Trophoblast cell (in vitro differentiated cells and primary cell): Measurements from ENCODE around the gene PON3.

ENCODE experiments used
- DNase-seq, 2 donors: peaks; one replicate each; pipeline ENCODE4 v3.0.0-alpha.2; 2016
- H2AFZ ChIP-seq: 2 replicates; pipeline ENCODE4 v1.6.1; 2013; ENCODE audit warnings: low read length, moderate library complexity, mild to moderate bottlenecking; ENCODE audit not compliant: insufficient read depth, poor library complexity
- H2AK5ac ChIP-seq: 2 replicates; pipeline ENCODE4 v1.6.1; 2013; ENCODE audit warnings: mild to moderate bottlenecking, low read length
- H2BK120ac ChIP-seq: 2 replicates; pipeline ENCODE4 v1.6.1; 2013; ENCODE audit warnings: low read length, mild to moderate bottlenecking, moderate library complexity; ENCODE audit not compliant: insufficient read depth, poor library complexity
- H2BK12ac ChIP-seq: 2 replicates; pipeline ENCODE4 v1.6.1; 2013; ENCODE audit warnings: mild to moderate bottlenecking, low read length, moderate library complexity
- H2BK5ac ChIP-seq: 2 replicates; pipeline ENCODE4 v1.6.1; 2013; ENCODE audit warnings: low read length, low read depth, moderate library complexity, mild to moderate bottlenecking; ENCODE audit not compliant: poor library complexity
- H3K14ac ChIP-seq: 2 replicates; pipeline ENCODE4 v1.6.1; 2013; ENCODE audit warnings: mild to moderate bottlenecking, low read length
- H3K18ac ChIP-seq: 2 replicates; pipeline ENCODE4 v1.6.1; 2013; ENCODE audit warnings: mild to moderate bottlenecking, low read length
- H3K23ac ChIP-seq: 2 replicates; pipeline ENCODE4 v1.6.1; 2013; ENCODE audit warnings: low read length
- H3K27ac ChIP-seq: 2 replicates; pipeline ENCODE4 v1.5.1; 2013; ENCODE audit warnings: low read depth, mild to moderate bottlenecking, inconsistent platforms, low read length, moderate library complexity
- H3K27me3 ChIP-seq: 2 replicates; pipeline ENCODE4 v1.6.1; 2013; ENCODE audit warnings: inconsistent platforms, mild to moderate bottlenecking, low read length, moderate library complexity; ENCODE audit not compliant: insufficient read depth
- H3K36me3 ChIP-seq, 2 experiments: 1 replicate in 1 of 2; 2 replicates in 1 of 2; pipeline ENCODE4 v1.6.1; 2013; ENCODE audit warnings: low read length in 2 of 2, mild to moderate bottlenecking in 2 of 2, moderate library complexity in 1 of 2; ENCODE audit not compliant: insufficient read depth in 2 of 2, control insufficient read depth in 1 of 2
- H3K4ac ChIP-seq: 2 replicates; pipeline ENCODE4 v1.6.1; 2013; ENCODE audit warnings: low read depth, mild to moderate bottlenecking, low read length, moderate library complexity
- H3K4me1 ChIP-seq, 2 experiments: 1 replicate in 1 of 2; 2 replicates in 1 of 2; pipeline ENCODE4 v1.6.1; 2013; ENCODE audit warnings: low read length in 2 of 2, mild to moderate bottlenecking in 2 of 2, moderate library complexity in 1 of 2; ENCODE audit not compliant: insufficient read depth in 2 of 2, control insufficient read depth in 1 of 2
- H3K4me2 ChIP-seq: 2 replicates; pipeline ENCODE4 v1.6.1; 2013; ENCODE audit warnings: inconsistent platforms, mild to moderate bottlenecking, low read length, moderate library complexity
- H3K4me3 ChIP-seq: 2 replicates; pipeline ENCODE4 v1.5.1; 2013; ENCODE audit warnings: mild to moderate bottlenecking, low read depth, low read length, inconsistent platforms
- H3K79me1 ChIP-seq: one replicate; pipeline ENCODE4 v1.6.1; 2013; ENCODE audit warnings: low read length
- H3K79me2 ChIP-seq: 2 replicates; pipeline ENCODE4 v1.6.1; 2013; ENCODE audit warnings: low read length, mild to moderate bottlenecking; ENCODE audit not compliant: control insufficient read depth, insufficient read depth, poor library complexity
- H3K9ac ChIP-seq: 2 replicates; pipeline ENCODE4 v1.6.1; 2013; ENCODE audit warnings: mild to moderate bottlenecking, low read length
- H3K9me3 ChIP-seq: 2 replicates; pipeline ENCODE4 v1.6.1; 2013; ENCODE audit warnings: low read depth, mild to moderate bottlenecking, control low read depth, inconsistent platforms, low read length; ENCODE audit not compliant: insufficient read depth
- H4K12ac ChIP-seq: 2 replicates; pipeline ENCODE4 v1.6.1; 2013; ENCODE audit warnings: low read depth, mild to moderate bottlenecking, low read length, moderate library complexity
- H4K8ac ChIP-seq: 2 replicates; pipeline ENCODE4 v1.6.1; 2013; ENCODE audit warnings: low read depth, mild to moderate bottlenecking, low read length, moderate library complexity
- H4K91ac ChIP-seq: one replicate; pipeline ENCODE4 v1.6.1; 2013; ENCODE audit warnings: low read depth, mild to moderate bottlenecking, low read length, moderate library complexity
- WGBS: extraction: QIAGEN DNeasy Blood & Tissue Kit; methylation state at CpG from one replicate; pipeline ENCODE4 v1.1.7; 2013; ENCODE audit warnings: missing lambda C conversion rate; ENCODE audit not compliant: insufficient read length, insufficient coverage; ENCODE audit errors: extremely low coverage; 5-methylcytosine and 5-hydroxymethylcytosine counted together

Gene PON3

DNA sequence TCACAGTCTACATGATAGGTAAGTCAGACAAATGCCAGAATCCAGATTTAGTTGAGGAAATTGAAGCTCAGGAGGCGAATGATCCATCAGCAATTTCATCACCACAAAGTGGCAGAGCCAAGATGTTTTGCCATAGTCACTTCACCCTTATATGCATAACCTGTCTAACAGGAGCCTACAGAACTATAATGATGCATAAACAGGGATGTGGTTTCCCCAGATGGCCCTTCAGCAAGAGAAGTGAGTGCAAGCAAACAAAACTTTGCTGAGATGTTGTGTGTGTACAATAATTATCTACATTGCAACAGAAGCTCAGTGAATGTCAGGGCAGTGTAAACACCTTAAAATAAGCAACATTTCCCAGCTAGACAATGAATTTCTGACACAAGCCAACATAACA, 28.6 kb downstream of the PON3 start:
- H2BK120ac ChIP-seq, result no peak overlapping the region
- H3K14ac ChIP-seq, result no peak overlapping the region
- no peak overlapping the region for H2BK5ac ChIP-seq
- no peak overlapping the region for H3K27ac ChIP-seq
- no peak overlapping the region for H3K4ac ChIP-seq
- H3K36me3 ChIP-seq, result no peaks in the 10 kb centered on the region
- no peak overlapping the region for H3K23ac ChIP-seq
- H3K79me2 ChIP-seq, result no peaks in the 10 kb centered on the region
- no peak overlapping the region for H4K91ac ChIP-seq
- WGBS, result no CpG with 5 or more reads among the region's 1 CpG
- DNase-seq, result no peak
- no peaks in the 10 kb centered on the region for H3K27me3 ChIP-seq
- no peaks in the 10 kb centered on the region for H3K79me1 ChIP-seq
- no peaks in the 10 kb centered on the region for H3K9me3 ChIP-seq
- H3K4me2 ChIP-seq, result no peak overlapping the region
- no peak overlapping the region for H2BK12ac ChIP-seq
- H2AFZ ChIP-seq, result no peak overlapping the region
- H4K12ac ChIP-seq, result no peak overlapping the region
- no peak overlapping the region for H3K9ac ChIP-seq
- no peak overlapping the region for H2AK5ac ChIP-seq
- H3K4me1 ChIP-seq, result no peaks in the 10 kb centered on the region
- no peak overlapping the region for H3K18ac ChIP-seq
- no peak overlapping the region for H3K4me3 ChIP-seq
- H4K8ac ChIP-seq, result no peak overlapping the region

- H3K4ac ChIP-seq, result no peak overlapping the region
- H4K91ac ChIP-seq, result no peak overlapping the region
- no peak overlapping the region for H3K14ac ChIP-seq
- H3K9ac ChIP-seq, result no peak overlapping the region
- no peak overlapping the region for H3K4me3 ChIP-seq
- no peak overlapping the region for H2AFZ ChIP-seq
- no peak overlapping the region for H4K8ac ChIP-seq
- no peak overlapping the region for H2BK120ac ChIP-seq
- no peak overlapping the region for H4K12ac ChIP-seq
- H3K36me3 ChIP-seq, result no peaks in the 10 kb centered on the region
- DNase-seq, result no peak
- H3K79me1 ChIP-seq, result no peaks in the 10 kb centered on the region
- no peaks in the 10 kb centered on the region for H3K4me1 ChIP-seq
- no CpG with 5 or more reads among the region's 1 CpG for WGBS
- no peaks in the 10 kb centered on the region for H3K9me3 ChIP-seq
- H3K27me3 ChIP-seq, result no peaks in the 10 kb centered on the region
- no peak overlapping the region for H2AK5ac ChIP-seq
- H3K79me2 ChIP-seq, result no peaks in the 10 kb centered on the region
- no peak overlapping the region for H3K18ac ChIP-seq
- no peak overlapping the region for H2BK12ac ChIP-seq
- no peak overlapping the region for H2BK5ac ChIP-seq
- H3K23ac ChIP-seq, result no peak overlapping the region
- no peak overlapping the region for H3K27ac ChIP-seq
- H3K4me2 ChIP-seq, result no peak overlapping the region
Observed at GRCh38 chr7:95365151-95365550, 31.0 kb downstream of the PON3 start.

- H3K36me3 ChIP-seq, result no peaks in the 10 kb centered on the region
- no peak overlapping the region for H4K91ac ChIP-seq
- no peak overlapping the region for H2BK12ac ChIP-seq
- no peak overlapping the region for H2AFZ ChIP-seq
- no peaks in the 10 kb centered on the region for H3K27me3 ChIP-seq
- no peak overlapping the region for H3K4ac ChIP-seq
- H2BK120ac ChIP-seq, result no peak overlapping the region
- no peak overlapping the region for H3K4me3 ChIP-seq
- DNase-seq, result no peak
- no peaks in the 10 kb centered on the region for H3K79me1 ChIP-seq
- H2BK5ac ChIP-seq, result no peak overlapping the region
- H3K4me2 ChIP-seq, result no peak overlapping the region
- H3K27ac ChIP-seq, result no peak overlapping the region
- H4K12ac ChIP-seq, result no peak overlapping the region
- H3K79me2 ChIP-seq, result no peaks in the 10 kb centered on the region
- H3K9me3 ChIP-seq, result no peaks in the 10 kb centered on the region
- H3K23ac ChIP-seq, result no peak overlapping the region
- H2AK5ac ChIP-seq, result no peak overlapping the region
- no peak overlapping the region for H3K9ac ChIP-seq
- H3K18ac ChIP-seq, result no peak overlapping the region
- H4K8ac ChIP-seq, result no peak overlapping the region
- WGBS, result no CpG with 5 or more reads among the region's 3 CpGs
- no peak overlapping the region for H3K14ac ChIP-seq
- no peaks in the 10 kb centered on the region for H3K4me1 ChIP-seq
Observed at GRCh38 chr7:95357623-95358022, 38.6 kb downstream of the PON3 start.

GRCh38 chr7:95342642-95343307, 53.4 kb downstream of the PON3 start:
- Histone ChIP-seq H4K12ac (no peak overlapping the region), H3K14ac (no peak overlapping the region), H2BK120ac (no peak overlapping the region), H4K91ac (no peak overlapping the region), H3K79me1 (no peaks in the 10 kb centered on the region), H3K27ac (no peak overlapping the region), H3K4me1 (no peaks in the 10 kb centered on the region), H3K4me2 (no peak overlapping the region), H3K23ac (no peak overlapping the region), H3K79me2 (no peaks in the 10 kb centered on the region), H3K18ac (no peak overlapping the region), H2AK5ac (no peak overlapping the region), H3K36me3 (no peaks in the 10 kb centered on the region), H3K9ac (no peak overlapping the region), H3K27me3 (no peaks in the 10 kb centered on the region), H3K4ac (no peak overlapping the region), H2AFZ (no peak overlapping the region), H3K4me3 (no peak overlapping the region), H3K9me3 (no peaks in the 10 kb centered on the region), H2BK5ac (no peak overlapping the region), H4K8ac (no peak overlapping the region), H2BK12ac (no peak overlapping the region)
- no peak for DNase-seq
- no CpG with 5 or more reads among the region's 4 CpGs for WGBS
